HepG2 (cell line): ENCODE data around the gene EPB41. TPM values are rescaled to one million over a fixed set of nuclear protein-coding genes. Genes with fewer than 3 reads are reported as not detected.

Experiments
- CAMTA2 ChIP-seq: sonication (generic); formaldehyde crosslinking; IDR thresholded peaks from 2 replicates; pipeline ENCODE4 v1.4.0; 2020; ENCODE audit warnings: mild to moderate bottlenecking, missing genetic modification reagents, borderline replicate concordance
- CC2D1A ChIP-seq: sonication (generic); formaldehyde crosslinking; IDR thresholded peaks from 2 replicates; pipeline ENCODE4 v1.8.1; 2023; ENCODE audit warnings: mild to moderate bottlenecking, missing genetic modification reagents
- CREB1 ChIP-seq, 2 experiments: fragments of 450-650 bp in 1 of 2; IDR thresholded peaks; 2 replicates each; pipeline ENCODE4 v1.6.1; 2016 to 2017; ENCODE audit warnings: control low read depth in 1 of 2, mild to moderate bottlenecking in 1 of 2, missing compliant biosample characterization in 1 of 2, missing genetic modification characterization in 1 of 2
- DR1 ChIP-seq: sonication (generic); formaldehyde crosslinking; IDR thresholded peaks from 2 replicates; pipeline ENCODE4 v1.8.0; 2021; ENCODE audit warnings: mild to moderate bottlenecking, missing genetic modification reagents, inconsistent platforms
- HOXA5 ChIP-seq: sonication (generic); formaldehyde crosslinking; IDR thresholded peaks from 2 replicates; pipeline ENCODE4 v1.4.0; 2020; ENCODE audit warnings: missing genetic modification reagents
- IRF1 ChIP-seq: sonication (generic); formaldehyde crosslinking; IDR thresholded peaks from 2 replicates; pipeline ENCODE4 v1.4.0; 2020; ENCODE audit warnings: low read depth, mild to moderate bottlenecking, missing genetic modification reagents
- MAFF ChIP-seq: IDR thresholded peaks from 2 replicates; pipeline ENCODE4 v1.6.1; 2011; ENCODE audit warnings: low read depth, low read length, improper control_type of control experiment
- MXD1 ChIP-seq: sonication (generic); formaldehyde crosslinking; IDR thresholded peaks from 2 replicates; pipeline ENCODE4 v1.4.0; 2020; ENCODE audit warnings: mild to moderate bottlenecking, missing genetic modification reagents
- PRDM15 ChIP-seq: sonication (generic); formaldehyde crosslinking; IDR thresholded peaks from 2 replicates; pipeline ENCODE4 v1.4.0; 2020; ENCODE audit warnings: missing genetic modification reagents
- PRDM4 ChIP-seq: sonication (generic); formaldehyde crosslinking; IDR thresholded peaks from 2 replicates; pipeline ENCODE4 v1.9.0; 2021; ENCODE audit warnings: missing genetic modification reagents, borderline replicate concordance
- RAD21 ChIP-seq: fragments of 450-650 bp; formaldehyde crosslinking; IDR thresholded peaks from 2 replicates; pipeline ENCODE4 v1.5.0; 2020; ENCODE audit warnings: mild to moderate bottlenecking
- REPIN1 ChIP-seq: sonication (generic); formaldehyde crosslinking; IDR thresholded peaks from 2 replicates; pipeline ENCODE4 v1.8.0; 2022; ENCODE audit warnings: missing genetic modification reagents, low read depth, mild to moderate bottlenecking, borderline replicate concordance
- SALL1 ChIP-seq: sonication (generic); formaldehyde crosslinking; IDR thresholded peaks from 2 replicates; pipeline ENCODE4 v1.8.0; 2022; ENCODE audit warnings: mild to moderate bottlenecking, missing genetic modification reagents
- SSRP1 ChIP-seq: IDR thresholded peaks from 2 replicates; pipeline ENCODE4 v1.6.1; 2016; ENCODE audit warnings: control low read depth
- TBX2 ChIP-seq: sonication (generic); formaldehyde crosslinking; IDR thresholded peaks from 2 replicates; pipeline ENCODE4 v1.5.0; 2020; ENCODE audit warnings: missing genetic modification reagents, mild to moderate bottlenecking, borderline replicate concordance
- ZNF501 ChIP-seq: sonication (generic); formaldehyde crosslinking; IDR thresholded peaks from 2 replicates; pipeline ENCODE4 v1.5.1; 2020; ENCODE audit warnings: mild to moderate bottlenecking, moderate library complexity, missing genetic modification reagents
- ZNF512B ChIP-seq: sonication (generic); formaldehyde crosslinking; IDR thresholded peaks from 2 replicates; pipeline ENCODE4 v1.5.1; 2020; ENCODE audit warnings: missing genetic modification reagents, mild to moderate bottlenecking, borderline replicate concordance
- ZNF766 ChIP-seq: sonication (generic); formaldehyde crosslinking; IDR thresholded peaks from 2 replicates; pipeline ENCODE4 v1.5.0; 2020; ENCODE audit warnings: missing genetic modification reagents, borderline replicate concordance
- polyA plus RNA-seq, 8 experiments: library from polyadenylated mRNA; depleted of rRNA in 3 of 8; stranded (reverse) in 7 of 8; unstranded in 1 of 8; fragments of >200 nt; fragmentation: Illumina TruSeq in 4 of 8; extraction: Trizol in 4 of 8; gene quantifications; 2 replicates each; pipeline versions ENCODE4 v1.2.1 to v1.2.3, GENCODE V29; 2011 to 2016; ENCODE audit warnings: low read depth in 4 of 8, missing spikeins in 1 of 8, mixed read lengths in 1 of 8; ENCODE audit not compliant: insufficient read depth in 1 of 8
- total RNA-seq, 5 experiments: library from RNA; depleted of rRNA; stranded (reverse); fragments of >200 nt; fragmentation: Illumina TruSeq; extraction: Trizol; gene quantifications; 2 replicates each; pipeline ENCODE4 v1.2.3, GENCODE V29; 2016; ENCODE audit warnings: low read depth in 1 of 5

Gene EPB41
- total and polyA plus RNA-seq, 2 of the 13 experiments (the other 11 are each of a cell fraction or from before 2014, with no cell fraction given) = 34.5 to 46.7 TPM

GRCh38 chr1:28926629-28927265 is 12.4 kb downstream of the EPB41 start (continued):
- TF ChIP-seq PRDM15 (no peak), MXD1 (CRISPR knock-in tag) (no peak), DR1 (CRISPR knock-in tag) (no peak), RAD21 (CRISPR knock-in tag) (no peak), TBX2 (CRISPR knock-in tag) (peak; percentile 37; the same call in 1 of the 2 replicates), ZNF766 (CRISPR knock-in tag) (no peak), MAFF (no peak), PRDM4 (CRISPR knock-in tag) (no peak), ZNF501 (no peak), SALL1 (CRISPR knock-in tag) (peak; percentile 30; the same call in 1 of the 2 replicates), CREB1 (IDR thresholded peaks at IDR 0.05) (no peak), CREB1 (CRISPR knock-in tag; IDR thresholded peaks at IDR 0.05) (peak; percentile 65), CC2D1A (CRISPR knock-in tag) (no peak), CAMTA2 (CRISPR knock-in tag) (no peak), IRF1 (no peak), HOXA5 (CRISPR knock-in tag) (no peak), ZNF512B (CRISPR knock-in tag) (no peak), REPIN1 (CRISPR knock-in tag) (no peak), SSRP1 (CRISPR knock-in tag) (no peak)
